BLaER1 (cell line): ENCODE results near the gene AMOTL2.

Source experiments
- H3K27ac ChIP-seq: shearing (Covaris generic); formaldehyde crosslinking; 2 replicates; pipeline ENCODE4 v1.8.1; 2022
- H3K27me3 ChIP-seq: shearing (Covaris generic); formaldehyde crosslinking; 2 replicates; pipeline ENCODE4 v1.8.1; 2022
- H3K36me3 ChIP-seq: shearing (Covaris generic); formaldehyde crosslinking; 2 replicates; pipeline ENCODE4 v1.8.1; 2022
- H3K4me1 ChIP-seq: shearing (Covaris generic); formaldehyde crosslinking; 2 replicates; pipeline ENCODE4 v1.8.1; 2022
- H3K4me2 ChIP-seq: shearing (Covaris generic); formaldehyde crosslinking; 2 replicates; pipeline ENCODE4 v1.8.1; 2022
- H3K4me3 ChIP-seq: shearing (Covaris generic); formaldehyde crosslinking; 2 replicates; pipeline ENCODE4 v1.8.1; 2022
- H3K9ac ChIP-seq: shearing (Covaris generic); formaldehyde crosslinking; 2 replicates; pipeline ENCODE4 v1.8.1; 2022
- H3K9me3 ChIP-seq: shearing (Covaris generic); formaldehyde crosslinking; 2 replicates; pipeline ENCODE4 v1.8.1; 2022
- H4K20me1 ChIP-seq: shearing (Covaris generic); formaldehyde crosslinking; 2 replicates; pipeline ENCODE4 v1.8.1; 2022
- Cebpa-rat ChIP-seq: shearing (Covaris generic); IDR thresholded peaks from 2 replicates; pipeline ENCODE4 v1.8.1; 2022

AMOTL2 gene

GRCh38 chr3:134338516-134339261, 35.6 kb downstream of the AMOTL2 start:
- no peak overlapping the region for H3K4me2 ChIP-seq
- no peaks in the 10 kb centered on the region for H3K27me3 ChIP-seq
- TF ChIP-seq Cebpa-rat: no peak
- peaks cover 9% of the 10 kb centered on the region for H3K4me1 ChIP-seq
- H3K4me3 ChIP-seq: no peak overlapping the region
- no peaks in the 10 kb centered on the region for H3K9me3 ChIP-seq
- no peaks in the 10 kb centered on the region for H4K20me1 ChIP-seq
- no peak overlapping the region for H3K9ac ChIP-seq
- H3K27ac ChIP-seq: no peak overlapping the region
- H3K36me3 ChIP-seq: no peaks in the 10 kb centered on the region

- Histone ChIP-seq H3K9me3 (no peaks in the 10 kb centered on the region), H3K27ac (no peak overlapping the region), H3K27me3 (no peaks in the 10 kb centered on the region), H3K9ac (no peak overlapping the region), H3K4me2 (no peak overlapping the region), H3K36me3 (no peaks in the 10 kb centered on the region), H4K20me1 (no peaks in the 10 kb centered on the region), H3K4me3 (no peak overlapping the region), H3K4me1 (peaks cover 9% of the 10 kb centered on the region)
- TF ChIP-seq Cebpa-rat: no peak
Observed at GRCh38 chr3:134338201-134338512, 36.1 kb downstream of the AMOTL2 start.

- Histone ChIP-seq H3K4me2 (no peak overlapping the region), H3K36me3 (no peaks in the 10 kb centered on the region), H3K27ac (no peak overlapping the region), H4K20me1 (no peaks in the 10 kb centered on the region), H3K9me3 (no peaks in the 10 kb centered on the region), H3K4me3 (no peak overlapping the region), H3K4me1 (peaks cover 9% of the 10 kb centered on the region), H3K9ac (no peak overlapping the region), H3K27me3 (no peaks in the 10 kb centered on the region)
- no peak for TF ChIP-seq Cebpa-rat
Observed at GRCh38 chr3:134337511-134338200, 36.6 kb downstream of the AMOTL2 start.

GRCh38 chr3:134337071-134337482, 37.2 kb downstream of the AMOTL2 start:
- no peaks in the 10 kb centered on the region for H3K36me3 ChIP-seq
- no peaks in the 10 kb centered on the region for H4K20me1 ChIP-seq
- peaks cover 9% of the 10 kb centered on the region for H3K4me1 ChIP-seq
- H3K27ac ChIP-seq: no peak overlapping the region
- H3K9me3 ChIP-seq: no peaks in the 10 kb centered on the region
- H3K27me3 ChIP-seq: no peaks in the 10 kb centered on the region
- TF ChIP-seq Cebpa-rat: no peak
- H3K4me3 ChIP-seq: no peak overlapping the region
- H3K9ac ChIP-seq: no peak overlapping the region
- no peak overlapping the region for H3K4me2 ChIP-seq

- no peaks in the 10 kb centered on the region for H3K36me3 ChIP-seq
- H3K4me1 ChIP-seq: peaks cover 8% of the 10 kb centered on the region
- no peak overlapping the region for H3K27ac ChIP-seq
- no peak overlapping the region for H3K4me3 ChIP-seq
- no peak for TF ChIP-seq Cebpa-rat
- no peaks in the 10 kb centered on the region for H3K27me3 ChIP-seq
- no peak overlapping the region for H3K9ac ChIP-seq
- H3K4me2 ChIP-seq: no peak overlapping the region
- no peaks in the 10 kb centered on the region for H3K9me3 ChIP-seq
- H4K20me1 ChIP-seq: no peaks in the 10 kb centered on the region
Observed at GRCh38 chr3:134336587-134336986, 37.7 kb downstream of the AMOTL2 start.

GRCh38 chr3:134334901-134335280, 39.4 kb downstream of the AMOTL2 start:
- Histone ChIP-seq H3K4me1 (no peaks in the 10 kb centered on the region), H4K20me1 (no peaks in the 10 kb centered on the region), H3K9me3 (no peaks in the 10 kb centered on the region), H3K27me3 (no peaks in the 10 kb centered on the region), H3K9ac (no peak overlapping the region), H3K4me3 (no peak overlapping the region), H3K4me2 (no peak overlapping the region), H3K27ac (no peak overlapping the region), H3K36me3 (no peaks in the 10 kb centered on the region)
- no peak for TF ChIP-seq Cebpa-rat

- Histone ChIP-seq H4K20me1 (no peaks in the 10 kb centered on the region), H3K4me3 (no peak overlapping the region), H3K36me3 (no peaks in the 10 kb centered on the region), H3K27me3 (no peaks in the 10 kb centered on the region), H3K4me2 (no peak overlapping the region), H3K9me3 (no peaks in the 10 kb centered on the region), H3K4me1 (no peaks in the 10 kb centered on the region), H3K27ac (no peak overlapping the region), H3K9ac (no peak overlapping the region)
- TF ChIP-seq Cebpa-rat: no peak
Observed at GRCh38 chr3:134334231-134334900, 39.9 kb downstream of the AMOTL2 start.

GRCh38 chr3:134333522-134334181, 40.6 kb downstream of the AMOTL2 start:
- TF ChIP-seq Cebpa-rat: no peak
- H3K4me2 ChIP-seq: no peak overlapping the region
- no peaks in the 10 kb centered on the region for H3K27me3 ChIP-seq
- no peak overlapping the region for H3K9ac ChIP-seq
- no peaks in the 10 kb centered on the region for H4K20me1 ChIP-seq
- H3K36me3 ChIP-seq: no peaks in the 10 kb centered on the region
- H3K4me1 ChIP-seq: no peaks in the 10 kb centered on the region
- no peaks in the 10 kb centered on the region for H3K9me3 ChIP-seq
- no peak overlapping the region for H3K4me3 ChIP-seq
- H3K27ac ChIP-seq: no peak overlapping the region

- Histone ChIP-seq H3K9ac (no peak overlapping the region), H3K4me1 (peaks cover 4% of the 10 kb centered on the region), H3K4me2 (no peak overlapping the region), H4K20me1 (no peaks in the 10 kb centered on the region), H3K27me3 (no peaks in the 10 kb centered on the region), H3K9me3 (no peaks in the 10 kb centered on the region), H3K4me3 (no peak overlapping the region), H3K36me3 (no peaks in the 10 kb centered on the region), H3K27ac (no peak overlapping the region)
- no peak for TF ChIP-seq Cebpa-rat
Observed at GRCh38 chr3:134332344-134332743, 41.9 kb downstream of the AMOTL2 start.

- Histone ChIP-seq H3K4me3 (no peak overlapping the region), H3K27ac (no peak overlapping the region), H3K4me2 (no peak overlapping the region), H3K4me1 (peaks cover 9% of the 10 kb centered on the region), H3K9ac (no peak overlapping the region), H3K27me3 (no peaks in the 10 kb centered on the region), H3K36me3 (no peaks in the 10 kb centered on the region), H3K9me3 (no peaks in the 10 kb centered on the region), H4K20me1 (no peaks in the 10 kb centered on the region)
- no peak for TF ChIP-seq Cebpa-rat
Observed at GRCh38 chr3:134331811-134332199, 42.4 kb downstream of the AMOTL2 start.
